H1 (cell line): Measurements from ENCODE around the gene PPM1M. TPM values are rescaled to one million over a fixed set of nuclear protein-coding genes. Genes with fewer than 3 reads are reported as not detected.

Source experiments
- CTCF ChIA-PET: fragments of 300-600 bp; sonication (Branson Sonifier 250); formaldehyde crosslinking; loops from one replicate; lab custom pipeline; 2021; ENCODE audit not compliant: partially characterized antibody; lab: Charles Lee
- POLR2A ChIA-PET: fragments of 300-600 bp; sonication (Branson Sonifier 250); formaldehyde crosslinking; loops from one replicate; lab custom pipeline; 2021; ENCODE audit warnings: inconsistent platforms; ENCODE audit not compliant: partially characterized antibody; lab: Charles Lee
- DNase-seq, 2 experiments: peaks; one replicate each; pipeline versions ENCODE4 v3.0.0 to v3.0.0-alpha.2; 2010 to 2022; ENCODE audit warnings: low spot score in 2 of 2, low read depth in 1 of 2, mixed read lengths in 1 of 2
- FAIRE-seq: peaks from 2 replicates; lab custom pipeline; 2011; peaks lifted over from hg19 to GRCh38; lab: Jason Lieb, UNC
- H2AFZ ChIP-seq: 2 replicates; pipeline ENCODE4 v1.8.1; 2012; ENCODE audit warnings: low read length, inconsistent platforms
- H2AK5ac ChIP-seq: 2 replicates; pipeline ENCODE4 v1.6.1; 2013; ENCODE audit warnings: low read depth, low read length
- H2BK120ac ChIP-seq: replicated peaks from 2 replicates; pipeline ENCODE3; 2013; ENCODE audit warnings: low read depth, low read length, inconsistent platforms
- H2BK12ac ChIP-seq: 2 replicates; pipeline ENCODE4 v1.6.1; 2013; ENCODE audit warnings: low read depth, low read length
- H2BK15ac ChIP-seq: 2 replicates; pipeline ENCODE4 v1.6.1; 2013; ENCODE audit warnings: low read length
- H2BK20ac ChIP-seq: 2 replicates; pipeline ENCODE4 v1.6.1; 2013; ENCODE audit warnings: low read length
- H2BK5ac ChIP-seq: 2 replicates; pipeline ENCODE4 v1.6.1; 2013; ENCODE audit warnings: low read depth, low read length
- H3K14ac ChIP-seq: 2 replicates; pipeline ENCODE4 v1.6.1; 2013; ENCODE audit warnings: inconsistent platforms; ENCODE audit not compliant: insufficient read length
- H3K18ac ChIP-seq: 2 replicates; pipeline ENCODE4 v1.6.1; 2013; ENCODE audit warnings: low read length; ENCODE audit errors: extremely low read depth
- H3K23ac ChIP-seq: 2 replicates; pipeline ENCODE4 v1.6.1; 2013; ENCODE audit warnings: inconsistent platforms; ENCODE audit not compliant: insufficient read length
- H3K23me2 ChIP-seq: 2 replicates; pipeline ENCODE4 v1.6.1; 2013; ENCODE audit warnings: low read depth, low read length
- H3K27ac ChIP-seq: 2 replicates; pipeline ENCODE4 v1.6.1; 2011; ENCODE audit warnings: low read depth, low read length, inconsistent platforms
- H3K27me3 ChIP-seq, 4 experiments: replicated peaks in 1 of 4; 1 replicate in 1 of 4; 2 replicates in 3 of 4; pipeline versions ENCODE4 v1.6.1 to v1.8.1; 2011 to 2013; ENCODE audit warnings: low read length in 3 of 4, mild to moderate bottlenecking in 3 of 4, inconsistent platforms in 2 of 4, mixed read lengths in 2 of 4, moderate library complexity in 1 of 4; ENCODE audit not compliant: control insufficient read depth in 3 of 4, insufficient read depth in 3 of 4; ENCODE audit errors: extremely low read depth in 1 of 4
- H3K36me3 ChIP-seq, 4 experiments: 2 replicates each; pipeline versions ENCODE4 v1.6.1 to v1.8.1; 2011 to 2013; ENCODE audit warnings: mild to moderate bottlenecking in 4 of 4, low read length in 3 of 4, moderate library complexity in 2 of 4, control low read depth in 1 of 4, inconsistent platforms in 1 of 4; ENCODE audit not compliant: insufficient read depth in 4 of 4, control insufficient read depth in 2 of 4
- H3K4ac ChIP-seq: replicated peaks from 2 replicates; pipeline ENCODE3; 2013; ENCODE audit warnings: low read length, low read depth, mixed read lengths, inconsistent platforms; ENCODE audit not compliant: insufficient read length
- H3K4me1 ChIP-seq, 4 experiments: replicated peaks in 1 of 4; 1 replicate in 1 of 4; 2 replicates in 3 of 4; pipeline versions ENCODE4 v1.6.1 to v1.8.1; 2011 to 2013; ENCODE audit warnings: low read length in 3 of 4, inconsistent platforms in 2 of 4, mixed read lengths in 1 of 4; ENCODE audit not compliant: insufficient read depth in 4 of 4, control insufficient read depth in 3 of 4
- H3K4me2 ChIP-seq, 2 experiments: 2 replicates each; pipeline versions ENCODE4 v1.6.1 to v1.8.1; 2011 to 2013; ENCODE audit warnings: low read depth in 2 of 2, low read length in 2 of 2, control low read depth in 1 of 2, inconsistent platforms in 1 of 2, mild to moderate bottlenecking in 1 of 2; ENCODE audit not compliant: insufficient read depth in 1 of 2
- H3K4me3 ChIP-seq, 4 experiments: fragments of 200-600, 300-600 bp in 1 of 4; sonication (generic), shearing (Covaris generic), sonication (Bioruptor Twin) in 1 of 4; 2 replicates each; pipeline versions ENCODE4 v1.5.1 to v1.8.1; 2011 to 2016; ENCODE audit warnings: low read length in 4 of 4, low read depth in 3 of 4, control low read depth in 2 of 4, inconsistent platforms in 2 of 4, mild to moderate bottlenecking in 2 of 4, mixed read lengths in 1 of 4, moderate library complexity in 1 of 4; ENCODE audit not compliant: insufficient read depth in 2 of 4; ENCODE audit errors: extremely low read depth in 1 of 4
- H3K56ac ChIP-seq: replicated peaks from 2 replicates; pipeline ENCODE3; 2013; ENCODE audit warnings: low read depth, mild to moderate bottlenecking, mixed read lengths, low read length, inconsistent platforms; ENCODE audit not compliant: insufficient read length
- H3K79me1 ChIP-seq: 2 replicates; pipeline ENCODE4 v1.6.1; 2013; ENCODE audit warnings: low read depth, low read length, control low read depth
- H3K79me2 ChIP-seq, 2 experiments: 2 replicates each; pipeline versions ENCODE4 v1.6.1 to v1.8.1; 2012 to 2013; ENCODE audit warnings: low read length in 2 of 2, mild to moderate bottlenecking in 2 of 2, inconsistent platforms in 1 of 2; ENCODE audit not compliant: insufficient read depth in 2 of 2, control insufficient read depth in 1 of 2
- H3K9ac ChIP-seq, 4 experiments: replicated peaks in 1 of 4; 1 replicate in 1 of 4; 2 replicates in 3 of 4; pipeline versions ENCODE4 v1.6.1 to v1.8.1; 2011 to 2013; ENCODE audit warnings: low read depth in 3 of 4, low read length in 3 of 4, control low read depth in 2 of 4, mild to moderate bottlenecking in 2 of 4, moderate library complexity in 2 of 4, inconsistent platforms in 1 of 4; ENCODE audit errors: extremely low read depth in 1 of 4
- H3K9me3 ChIP-seq, 2 experiments: 2 replicates each; pipeline versions ENCODE4 v1.6.1 to v1.8.1; 2012 to 2013; ENCODE audit warnings: mild to moderate bottlenecking in 2 of 2, moderate library complexity in 2 of 2, control low read depth in 1 of 2, inconsistent platforms in 1 of 2, low read depth in 1 of 2, low read length in 1 of 2, mixed read lengths in 1 of 2; ENCODE audit not compliant: insufficient read depth in 2 of 2
- H4K20me1 ChIP-seq, 2 experiments: replicated peaks in 1 of 2; 2 replicates each; pipeline versions ENCODE3 to v1.8.1; 2011 to 2013; ENCODE audit warnings: inconsistent platforms in 2 of 2, low read length in 2 of 2, mild to moderate bottlenecking in 1 of 2; ENCODE audit not compliant: insufficient read depth in 2 of 2, control insufficient read depth in 1 of 2
- H4K5ac ChIP-seq: 2 replicates; pipeline ENCODE4 v1.6.1; 2013; ENCODE audit warnings: low read length, low read depth, mixed read lengths, inconsistent platforms; ENCODE audit not compliant: insufficient read length
- H4K8ac ChIP-seq: 2 replicates; pipeline ENCODE4 v1.8.0; 2013; ENCODE audit warnings: mild to moderate bottlenecking, moderate library complexity, low read length, inconsistent platforms; ENCODE audit not compliant: insufficient read depth; ENCODE audit errors: extremely low read depth
- H4K91ac ChIP-seq: replicated peaks from 2 replicates; pipeline ENCODE3; 2013; ENCODE audit warnings: low read length, mixed read lengths, inconsistent platforms; ENCODE audit not compliant: insufficient read length
- BRCA1 ChIP-seq: IDR thresholded peaks from 2 replicates; pipeline ENCODE4 v1.6.1; 2012; ENCODE audit warnings: low read depth, low read length, improper control_type of control experiment
- CHD2 ChIP-seq: IDR thresholded peaks from 2 replicates; pipeline ENCODE4 v1.6.1; 2012; ENCODE audit warnings: low read length, improper control_type of control experiment
- CREB1 ChIP-seq: IDR thresholded peaks from 2 replicates; pipeline ENCODE4 v1.6.1; 2012; ENCODE audit warnings: inconsistent platforms
- EGR1 ChIP-seq: IDR thresholded peaks from 2 replicates; pipeline ENCODE4 v1.6.1; 2011; ENCODE audit warnings: low read depth, low read length, borderline replicate concordance
- HDAC6 ChIP-seq: IDR thresholded peaks from one replicate; pipeline ENCODE4 v1.7.1; 2012; ENCODE audit warnings: low read depth, mild to moderate bottlenecking, inconsistent platforms, low read length, moderate library complexity
- KDM1A ChIP-seq: fragments of 200-600, 300-600 bp; sonication (generic); IDR thresholded peaks from 2 replicates; pipeline ENCODE4 v1.7.1; 2016; ENCODE audit warnings: mild to moderate bottlenecking, low read length, borderline replicate concordance
- KDM4A ChIP-seq: IDR thresholded peaks from one replicate; pipeline ENCODE4 v1.7.1; 2012; ENCODE audit warnings: low read depth, mild to moderate bottlenecking, moderate library complexity, low read length, inconsistent platforms; ENCODE audit not compliant: severe bottlenecking
- KDM5A ChIP-seq: fragments of 200-600 bp; IDR thresholded peaks from 2 replicates; pipeline ENCODE4 v1.7.1; 2012; ENCODE audit warnings: mild to moderate bottlenecking, low read length, inconsistent platforms, mixed read lengths
- RXRA ChIP-seq: IDR thresholded peaks from 2 replicates; pipeline ENCODE4 v1.6.1; 2011; ENCODE audit warnings: low read depth, mild to moderate bottlenecking, low read length, moderate library complexity; ENCODE audit not compliant: insufficient read depth
- SIN3A ChIP-seq, 2 experiments: IDR thresholded peaks in 1 of 2; conservative IDR thresholded peaks in 1 of 2; 2 replicates each; pipeline ENCODE4 v1.6.1; 2011 to 2012; ENCODE audit warnings: low read length in 2 of 2, improper control_type of control experiment in 1 of 2, low read depth in 1 of 2, mild to moderate bottlenecking in 1 of 2
- SIRT6 ChIP-seq: IDR thresholded peaks from one replicate; pipeline ENCODE4 v1.7.1; 2012; ENCODE audit warnings: low read length, inconsistent platforms
- SP1 ChIP-seq: IDR thresholded peaks from 2 replicates; pipeline ENCODE4 v1.6.1; 2011; ENCODE audit warnings: low read depth, low read length
- SRF ChIP-seq: IDR thresholded peaks from 2 replicates; pipeline ENCODE4 v1.6.1; 2011; ENCODE audit warnings: mild to moderate bottlenecking, low read depth, low read length, moderate library complexity
- SUZ12 ChIP-seq: fragments of 200-600 bp; sonication (generic); IDR thresholded peaks from 2 replicates; pipeline ENCODE4 v1.6.1; 2012; ENCODE audit warnings: mild to moderate bottlenecking, inconsistent platforms, low read length, moderate library complexity, mixed read lengths
- TCF12 ChIP-seq: IDR thresholded peaks from 2 replicates; pipeline ENCODE4 v1.6.1; 2011; ENCODE audit warnings: low read depth, mild to moderate bottlenecking, low read length
- TEAD4 ChIP-seq: IDR thresholded peaks from 2 replicates; pipeline ENCODE4 v1.6.1; 2012; ENCODE audit warnings: low read depth, low read length, inconsistent platforms, mixed read lengths
- WGBS, 2 experiments: shearing (Covaris generic) in 1 of 2; methylation state at CpG; one replicate each; pipeline versions ENCODE4 v1.1.6 to v1.1.7; 2013 to 2015; ENCODE audit warnings: low lambda C conversion rate in 2 of 2, mixed read lengths in 2 of 2, inconsistent platforms in 1 of 2, low coverage in 1 of 2, missing lambda C conversion rate in 1 of 2; ENCODE audit not compliant: insufficient replicate concordance in 2 of 2, insufficient coverage in 1 of 2, insufficient read length in 1 of 2; ENCODE audit errors: extremely low coverage in 1 of 2, missing lambda C conversion rate in 1 of 2; 5-methylcytosine and 5-hydroxymethylcytosine counted together
- polyA plus RNA-seq, 7 experiments: library from polyadenylated mRNA; depleted of rRNA in 3 of 7; stranded (reverse) in 5 of 7; unstranded in 2 of 7; fragments of >200 nt in 5 of 7; fragments of 200-250 nt in 2 of 7; gene quantifications; 1 replicate in 5 of 7; 2 replicates in 1 of 7; 4 replicates in 1 of 7; pipeline versions ENCODE4 v1.2.1 to v1.2.3, GENCODE V29; 2011 to 2013; ENCODE audit warnings: missing spikeins in 2 of 7, mixed read lengths in 2 of 7
- total RNA-seq: library from RNA; stranded (reverse); fragmentation: NEBNext Ultra II Directional; extraction: Animal tissue kit (Norgen Biotek cat#: 25700); gene quantifications from 2 replicates; pipeline ENCODE4 v1.2.1, GENCODE V29; 2021

PPM1M gene
- total and polyA plus RNA-seq, 2 of the 8 experiments (the other 6 are each of a cell fraction or from before 2014, with no cell fraction given): 5.2 to 6.3 TPM

DNA sequence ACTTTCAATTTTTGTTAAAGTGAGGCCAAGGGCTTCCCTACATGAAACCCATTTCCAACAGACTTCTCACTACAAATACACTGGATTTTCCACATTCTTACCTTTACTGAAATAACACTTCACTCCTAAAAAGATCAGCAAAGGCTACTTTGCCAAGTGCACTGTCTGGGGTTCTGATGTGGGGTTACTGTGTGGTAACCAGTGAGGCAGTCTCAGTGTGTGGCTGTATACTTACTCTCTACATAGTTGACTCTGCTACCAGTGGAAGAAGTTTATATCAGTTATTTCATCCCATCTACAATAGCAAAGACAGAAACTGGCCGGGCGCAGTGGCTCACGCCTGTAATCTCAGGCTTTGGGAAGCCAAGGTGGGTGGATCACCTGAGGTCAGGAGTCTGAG lies 27.3 kb downstream of the PPM1M start:
- Histone ChIP-seq H3K14ac (no peak overlapping the region), H2AFZ (no peak overlapping the region), H2BK12ac (no peak overlapping the region), H3K4me1 (peaks cover 0 to 3% (median 0%) of the 10 kb centered on the region in 4 experiments; a peak in 3 of 7 replicates), H4K91ac (no peak overlapping the region), H2BK20ac (no peak overlapping the region), H4K20me1 (peaks cover 19 to 24% of the 10 kb centered on the region in 2 experiments), H3K9ac (no peak overlapping the region), H3K4me3 (no peak overlapping the region), H3K4me2 (no peak overlapping the region), H3K36me3 (peaks cover 11 to 33% (median 19%) of the 10 kb centered on the region in 4 experiments; a peak in 7 of 8 replicates), H4K5ac (no peak overlapping the region), H2BK15ac (no peak overlapping the region), H3K23ac (no peak overlapping the region), H2AK5ac (no peak overlapping the region), H3K9me3 (no peaks in the 10 kb centered on the region), H3K79me2 (peaks cover 51 to 94% of the 10 kb centered on the region in 2 experiments), H3K23me2 (peaks cover 8% of the 10 kb centered on the region), H3K79me1 (peaks cover 8% of the 10 kb centered on the region), H3K18ac (no peak overlapping the region), H3K4ac (no peak overlapping the region), H3K56ac (no peak overlapping the region), H4K8ac (no peak overlapping the region), H3K27ac (no peak overlapping the region), H2BK120ac (no peak overlapping the region), H2BK5ac (no peak overlapping the region), H3K27me3 (no peaks in the 10 kb centered on the region)
- no peak for DNase-seq
- CTCF ChIA-PET: interaction anchor here (1.0 to 2.3 kb wide), 4 partner anchors 42 to 71 kb away, joined by 3 to 9 read pairs (median 5); no protein-coding TSS in a partner anchor
- no peak for FAIRE-seq
- WGBS, 2 experiments: 67% methylated on average over 3 of the region's 3 CpGs; no CpG with 5 or more reads in 1 of the 2 experiments
- POLR2A ChIA-PET: interaction anchor here (1.1 to 2.4 kb wide), 2 partner anchors 17 to 20 kb away, joined by 4 to 9 read pairs; no protein-coding TSS in a partner anchor
- TF ChIP-seq TEAD4 (no peak), BRCA1 (no peak), RXRA (no peak), SIRT6 (no peak), KDM5A (no peak), SP1 (no peak), TCF12 (no peak), KDM1A (no peak), EGR1 (no peak), SIN3A (conservative IDR thresholded peaks at IDR 0.05 in 1 of 2, IDR thresholded peaks at IDR 0.05 in 1 of 2; ENCODE audit: low read depth in 1 of 2, low read length in 2 of 2) (no peak), CHD2 (no peak), KDM4A (no peak), HDAC6 (no peak), CREB1 (no peak), SRF (no peak), SUZ12 (no peak)
